Tibial nerve (tissue), 3 donors: ENCODE results near the gene CLEC11A.

ENCODE experiments used
- POLR2A ChIP-seq, 2 donors: fragments of 450-650 bp; IDR thresholded peaks; one replicate each; pipeline ENCODE4 v1.6.1; 2017; ENCODE audit warnings: antibody characterized with exemption in 2 of 2, mild to moderate bottlenecking in 2 of 2, moderate library complexity in 2 of 2
- TF ChIP-seq, protein P1 (sequence below), 5 experiments: fragments of 200-600 bp in 3 of 5; fragments of 450-650 bp in 2 of 5; sonication (generic) in 3 of 5; IDR thresholded peaks; one replicate each; pipeline ENCODE4 v1.5.1; 2016 to 2019; ENCODE audit warnings: antibody characterized with exemption in 5 of 5, mild to moderate bottlenecking in 3 of 5, moderate library complexity in 2 of 5

DNA sequence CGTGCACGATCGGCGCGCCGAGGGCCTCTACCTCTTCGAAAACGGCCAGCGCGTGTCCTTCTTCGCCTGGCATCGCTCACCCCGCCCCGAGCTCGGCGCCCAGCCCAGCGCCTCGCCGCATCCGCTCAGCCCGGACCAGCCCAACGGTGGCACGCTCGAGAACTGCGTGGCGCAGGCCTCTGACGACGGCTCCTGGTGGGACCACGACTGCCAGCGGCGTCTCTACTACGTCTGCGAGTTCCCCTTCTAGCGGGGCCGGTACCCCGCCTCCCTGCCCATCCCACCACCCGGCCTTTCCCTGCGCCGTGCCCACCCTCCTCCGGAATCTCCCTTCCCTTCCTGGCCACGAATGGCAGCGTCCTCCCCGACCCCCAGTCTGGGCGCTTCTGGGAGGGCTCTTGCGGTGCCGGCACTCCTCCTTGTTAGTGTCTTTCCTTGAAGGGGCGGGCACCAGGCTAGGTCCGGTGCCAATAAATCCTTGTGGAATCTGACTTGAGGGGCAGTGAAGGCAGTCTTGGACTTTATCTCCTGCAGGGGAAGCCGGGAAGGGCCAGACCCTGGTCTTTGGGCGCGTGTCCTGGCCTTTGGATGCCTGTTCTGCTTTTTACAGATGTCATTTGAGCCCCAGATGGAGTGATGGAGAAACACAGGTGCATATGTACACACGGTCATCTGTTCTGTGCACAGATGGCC lies 2.2 kb downstream of the CLEC11A start:
- TF ChIP-seq, protein P1, sequence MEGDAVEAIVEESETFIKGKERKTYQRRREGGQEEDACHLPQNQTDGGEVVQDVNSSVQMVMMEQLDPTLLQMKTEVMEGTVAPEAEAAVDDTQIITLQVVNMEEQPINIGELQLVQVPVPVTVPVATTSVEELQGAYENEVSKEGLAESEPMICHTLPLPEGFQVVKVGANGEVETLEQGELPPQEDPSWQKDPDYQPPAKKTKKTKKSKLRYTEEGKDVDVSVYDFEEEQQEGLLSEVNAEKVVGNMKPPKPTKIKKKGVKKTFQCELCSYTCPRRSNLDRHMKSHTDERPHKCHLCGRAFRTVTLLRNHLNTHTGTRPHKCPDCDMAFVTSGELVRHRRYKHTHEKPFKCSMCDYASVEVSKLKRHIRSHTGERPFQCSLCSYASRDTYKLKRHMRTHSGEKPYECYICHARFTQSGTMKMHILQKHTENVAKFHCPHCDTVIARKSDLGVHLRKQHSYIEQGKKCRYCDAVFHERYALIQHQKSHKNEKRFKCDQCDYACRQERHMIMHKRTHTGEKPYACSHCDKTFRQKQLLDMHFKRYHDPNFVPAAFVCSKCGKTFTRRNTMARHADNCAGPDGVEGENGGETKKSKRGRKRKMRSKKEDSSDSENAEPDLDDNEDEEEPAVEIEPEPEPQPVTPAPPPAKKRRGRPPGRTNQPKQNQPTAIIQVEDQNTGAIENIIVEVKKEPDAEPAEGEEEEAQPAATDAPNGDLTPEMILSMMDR (IDR thresholded peaks at IDR 0.05), result no peak
- TF ChIP-seq POLR2A (IDR thresholded peaks at IDR 0.05), result no peak
